Measurements from ENCODE around the gene PTCHD1.

The PTCHD1 gene

GRCh38 chrX:23380581-23380980, 45.9 kb downstream of the PTCHD1 start:
- no peak for DNase-seq
- Mint-ChIP-seq H3K27ac (no peak overlapping the region), H3K9me3 (no peaks in the 10 kb centered on the region), H3K4me1 (peaks cover 8% of the 10 kb centered on the region), H3K36me3 (ENCODE audit: low read depth) (no peaks in the 10 kb centered on the region), H3K27me3 (ENCODE audit: low read depth, poor library complexity) (no peaks in the 10 kb centered on the region), H3K4me3 (no peak overlapping the region)
- TF ChIP-seq CTCF (IDR thresholded peaks at IDR 0.05) = no peak

- Mint-ChIP-seq H3K9me3 (no peaks in the 10 kb centered on the region), H3K27ac (no peak overlapping the region), H3K36me3 (ENCODE audit: low read depth) (no peaks in the 10 kb centered on the region), H3K27me3 (ENCODE audit: low read depth, poor library complexity) (no peaks in the 10 kb centered on the region), H3K4me1 (peaks cover 10% of the 10 kb centered on the region), H3K4me3 (no peak overlapping the region)
- TF ChIP-seq CTCF (IDR thresholded peaks at IDR 0.05) = no peak
- DNase-seq = no peak
Observed at GRCh38 chrX:23381099-23382087, 46.7 kb downstream of the PTCHD1 start.

- H3K36me3 Mint-ChIP-seq (ENCODE audit: low read depth) = no peaks in the 10 kb centered on the region
- H3K4me1 Mint-ChIP-seq = peaks cover 20% of the 10 kb centered on the region
- H3K9me3 Mint-ChIP-seq = no peaks in the 10 kb centered on the region
- no peak for TF ChIP-seq CTCF (IDR thresholded peaks at IDR 0.05)
- H3K4me3 Mint-ChIP-seq = no peak overlapping the region
- H3K27me3 Mint-ChIP-seq (ENCODE audit: low read depth, poor library complexity) = no peaks in the 10 kb centered on the region
- H3K27ac Mint-ChIP-seq = no peak overlapping the region
- no peak for DNase-seq
Observed at GRCh38 chrX:23382572-23382971, 47.9 kb downstream of the PTCHD1 start.

GRCh38 chrX:23383411-23383810, 48.8 kb downstream of the PTCHD1 start:
- no peak overlapping the region for H3K27ac Mint-ChIP-seq
- H3K9me3 Mint-ChIP-seq = no peaks in the 10 kb centered on the region
- no peak overlapping the region for H3K4me3 Mint-ChIP-seq
- no peak for DNase-seq
- peaks cover 27% of the 10 kb centered on the region for H3K4me1 Mint-ChIP-seq
- no peaks in the 10 kb centered on the region for H3K36me3 Mint-ChIP-seq (ENCODE audit: low read depth)
- no peak for TF ChIP-seq CTCF (IDR thresholded peaks at IDR 0.05)
- H3K27me3 Mint-ChIP-seq (ENCODE audit: low read depth, poor library complexity) = no peaks in the 10 kb centered on the region

- Mint-ChIP-seq H3K36me3 (ENCODE audit: low read depth) (no peaks in the 10 kb centered on the region), H3K27ac (no peak overlapping the region), H3K4me3 (no peak overlapping the region), H3K4me1 (peaks cover 36% of the 10 kb centered on the region), H3K9me3 (no peaks in the 10 kb centered on the region), H3K27me3 (ENCODE audit: low read depth, poor library complexity) (no peaks in the 10 kb centered on the region)
- TF ChIP-seq CTCF (IDR thresholded peaks at IDR 0.05) = no peak
- no peak for DNase-seq
Observed at GRCh38 chrX:23385242-23385641, 50.6 kb downstream of the PTCHD1 start.

GRCh38 chrX:23386260-23386659, 51.6 kb downstream of the PTCHD1 start:
- H3K4me3 Mint-ChIP-seq = no peak overlapping the region
- peaks cover 45% of the 10 kb centered on the region for H3K4me1 Mint-ChIP-seq
- H3K9me3 Mint-ChIP-seq = peaks cover 8% of the 10 kb centered on the region
- no peak for DNase-seq
- no peak for TF ChIP-seq CTCF (IDR thresholded peaks at IDR 0.05)
- H3K27ac Mint-ChIP-seq = no peak overlapping the region
- no peaks in the 10 kb centered on the region for H3K27me3 Mint-ChIP-seq (ENCODE audit: low read depth, poor library complexity)
- no peaks in the 10 kb centered on the region for H3K36me3 Mint-ChIP-seq (ENCODE audit: low read depth)
